H9 (cell line): ENCODE measurements around the gene ARHGAP26. TPM values are rescaled to one million over a fixed set of nuclear protein-coding genes. Genes with fewer than 3 reads are reported as not detected.
"Not testable (repeated sequence)": the region's sequence is repeated elsewhere in the genome, so short reads cannot be mapped to it uniquely, and the experiment has no call there.

Experiments used
- DNase-seq: peaks from one replicate; pipeline ENCODE4 v3.0.0-alpha.2; 2017
- H2AFZ ChIP-seq: one replicate; pipeline ENCODE4 v1.6.1; 2013; ENCODE audit warnings: mild to moderate bottlenecking, low read length, control low read depth, moderate library complexity
- H2AK5ac ChIP-seq: 2 replicates; pipeline ENCODE4 v1.6.1; 2013; ENCODE audit warnings: low read length, control low read depth, mixed read lengths; ENCODE audit not compliant: insufficient read length
- H2BK120ac ChIP-seq: one replicate; pipeline ENCODE4 v1.6.1; 2013; ENCODE audit warnings: low read depth, mild to moderate bottlenecking, low read length, control low read depth, inconsistent platforms; ENCODE audit not compliant: poor library complexity, severe bottlenecking
- H2BK12ac ChIP-seq: 2 replicates; pipeline ENCODE4 v1.6.1; 2013; ENCODE audit warnings: low read length, control low read depth, mixed read lengths, low read depth; ENCODE audit not compliant: insufficient read length
- H2BK15ac ChIP-seq: 2 replicates; pipeline ENCODE4 v1.6.1; 2013; ENCODE audit warnings: low read depth, low read length, control low read depth
- H2BK20ac ChIP-seq: one replicate; pipeline ENCODE4 v1.6.1; 2013; ENCODE audit warnings: low read depth, mild to moderate bottlenecking, low read length, control low read depth, inconsistent platforms; ENCODE audit not compliant: poor library complexity, severe bottlenecking
- H2BK5ac ChIP-seq: 2 replicates; pipeline ENCODE4 v1.6.1; 2013; ENCODE audit warnings: low read length, control low read depth, mixed read lengths; ENCODE audit not compliant: insufficient read length
- H3K14ac ChIP-seq: 2 replicates; pipeline ENCODE4 v1.6.1; 2013; ENCODE audit warnings: low read length, control low read depth; ENCODE audit not compliant: insufficient read depth
- H3K18ac ChIP-seq: 2 replicates; pipeline ENCODE4 v1.6.1; 2013; ENCODE audit warnings: low read depth, mild to moderate bottlenecking, mixed read lengths, low read length, control low read depth; ENCODE audit not compliant: insufficient read length
- H3K23ac ChIP-seq: 2 replicates; pipeline ENCODE4 v1.6.1; 2013; ENCODE audit warnings: low read length, control low read depth, mixed read lengths, low read depth; ENCODE audit not compliant: insufficient read length
- H3K23me2 ChIP-seq: 2 replicates; pipeline ENCODE4 v1.6.1; 2013; ENCODE audit warnings: low read depth, mild to moderate bottlenecking, mixed read lengths, low read length, control low read depth; ENCODE audit not compliant: insufficient read length, poor library complexity, severe bottlenecking
- H3K27ac ChIP-seq: 2 replicates; pipeline ENCODE4 v1.5.1; 2013; ENCODE audit warnings: low read length, control low read depth, mixed read lengths, low read depth; ENCODE audit not compliant: insufficient read length
- H3K27me3 ChIP-seq: 2 replicates; pipeline ENCODE4 v1.6.1; 2013; ENCODE audit warnings: low read length, control low read depth, inconsistent platforms; ENCODE audit not compliant: insufficient read depth
- H3K4ac ChIP-seq: 2 replicates; pipeline ENCODE4 v1.6.1; 2013; ENCODE audit warnings: low read depth, mild to moderate bottlenecking, control low read depth, inconsistent platforms, low read length, moderate library complexity
- H3K4me1 ChIP-seq: 2 replicates; pipeline ENCODE4 v1.6.1; 2013; ENCODE audit warnings: low read length, control low read depth, inconsistent platforms; ENCODE audit not compliant: insufficient read depth
- H3K4me2 ChIP-seq: 2 replicates; pipeline ENCODE4 v1.6.1; 2013; ENCODE audit warnings: low read length, control low read depth, mixed read lengths; ENCODE audit not compliant: insufficient read length, insufficient read depth
- H3K56ac ChIP-seq: 2 replicates; pipeline ENCODE4 v1.6.1; 2013; ENCODE audit warnings: low read depth, mild to moderate bottlenecking, mixed read lengths, low read length, control low read depth; ENCODE audit not compliant: insufficient read length
- H3K79me1 ChIP-seq: 2 replicates; pipeline ENCODE4 v1.6.1; 2013; ENCODE audit warnings: low read depth, mild to moderate bottlenecking, moderate library complexity, low read length, control low read depth, inconsistent platforms; ENCODE audit not compliant: insufficient read depth, poor library complexity, severe bottlenecking
- H3K79me2 ChIP-seq: 2 replicates; pipeline ENCODE4 v1.6.1; 2013; ENCODE audit warnings: low read length, control low read depth, inconsistent platforms; ENCODE audit not compliant: insufficient read depth
- H3K9ac ChIP-seq: 2 replicates; pipeline ENCODE4 v1.6.1; 2013; ENCODE audit warnings: low read length, control low read depth, mixed read lengths; ENCODE audit not compliant: insufficient read length; ENCODE audit errors: extremely low read depth
- H3K9me3 ChIP-seq: one replicate; pipeline ENCODE4 v1.6.1; 2013; ENCODE audit warnings: low read depth, low read length, inconsistent platforms; ENCODE audit not compliant: control insufficient read depth
- H3T11ph ChIP-seq: one replicate; pipeline ENCODE4 v1.6.1; 2013; ENCODE audit warnings: mild to moderate bottlenecking, low read length, control low read depth, inconsistent platforms
- H4K20me1 ChIP-seq: one replicate; pipeline ENCODE4 v1.6.1; 2013; ENCODE audit not compliant: control insufficient read depth, insufficient read length, insufficient read depth
- H4K5ac ChIP-seq: 2 replicates; pipeline ENCODE4 v1.6.1; 2013; ENCODE audit warnings: low read depth, mild to moderate bottlenecking, mixed read lengths, low read length, control low read depth; ENCODE audit not compliant: insufficient read length
- H4K8ac ChIP-seq: replicated peaks from 2 replicates; pipeline ENCODE4 v1.6.1; 2013; ENCODE audit warnings: low read length, control low read depth, mixed read lengths, low read depth; ENCODE audit not compliant: insufficient read length
- H4K91ac ChIP-seq: 2 replicates; pipeline ENCODE4 v1.6.1; 2013; ENCODE audit warnings: low read depth, mild to moderate bottlenecking, moderate library complexity, mixed read lengths, low read length, control low read depth; ENCODE audit not compliant: insufficient read length
- H3K27ac Mint-ChIP-seq, 3 experiments: 2 replicates in 2 of 3; 3 replicates in 1 of 3; pipeline ENCODE4 v1.8.0; 2020 to 2021; ENCODE audit warnings: mixed read lengths in 3 of 3, mild to moderate bottlenecking in 1 of 3, moderate library complexity in 1 of 3
- H3K27me3 Mint-ChIP-seq: 2 replicates; pipeline ENCODE4 v1.8.0; 2021; ENCODE audit warnings: low read depth, mild to moderate bottlenecking, moderate library complexity, mixed read lengths
- H3K36me3 Mint-ChIP-seq, 3 experiments: 2 replicates in 2 of 3; 3 replicates in 1 of 3; pipeline ENCODE4 v1.8.0; 2020 to 2021; ENCODE audit warnings: low read depth in 3 of 3, mixed read lengths in 3 of 3; ENCODE audit not compliant: insufficient read depth in 1 of 3
- H3K4me1 Mint-ChIP-seq, 2 experiments: 2 replicates each; pipeline ENCODE4 v1.8.0; 2020; ENCODE audit warnings: mixed read lengths in 2 of 2
- H3K4me3 Mint-ChIP-seq, 2 experiments: 2 replicates in 1 of 2; 3 replicates in 1 of 2; pipeline ENCODE4 v1.8.0; 2020 to 2021; ENCODE audit warnings: mild to moderate bottlenecking in 2 of 2, mixed read lengths in 2 of 2, moderate library complexity in 1 of 2
- H3K9me3 Mint-ChIP-seq, 2 experiments: 2 replicates in 1 of 2; 3 replicates in 1 of 2; pipeline ENCODE4 v1.8.0; 2020; ENCODE audit warnings: mild to moderate bottlenecking in 2 of 2, mixed read lengths in 2 of 2, moderate library complexity in 1 of 2
- WGBS: extraction: QIAGEN DNeasy Blood & Tissue Kit; methylation state at CpG from one replicate; pipeline ENCODE4 v1.1.7; 2013; ENCODE audit warnings: missing lambda C conversion rate, low lambda C conversion rate, mixed read lengths; ENCODE audit not compliant: insufficient read length; ENCODE audit errors: extremely low coverage; 5-methylcytosine and 5-hydroxymethylcytosine counted together
- total RNA-seq: library from RNA; stranded (reverse); gene quantifications from 2 replicates; pipeline ENCODE4 v1.2.1, GENCODE V29; 2021
- TF ChIP-seq, protein P1 (sequence below): fragments of 200-600 bp; sonication (generic); conservative IDR thresholded peaks from 3 replicates; pipeline ENCODE4 v1.8.0; 2021; ENCODE audit warnings: antibody characterized with exemption, mild to moderate bottlenecking

ARHGAP26 gene
- total RNA-seq, 1 experiment from 2014 or later, result 13.8 TPM

DNA sequence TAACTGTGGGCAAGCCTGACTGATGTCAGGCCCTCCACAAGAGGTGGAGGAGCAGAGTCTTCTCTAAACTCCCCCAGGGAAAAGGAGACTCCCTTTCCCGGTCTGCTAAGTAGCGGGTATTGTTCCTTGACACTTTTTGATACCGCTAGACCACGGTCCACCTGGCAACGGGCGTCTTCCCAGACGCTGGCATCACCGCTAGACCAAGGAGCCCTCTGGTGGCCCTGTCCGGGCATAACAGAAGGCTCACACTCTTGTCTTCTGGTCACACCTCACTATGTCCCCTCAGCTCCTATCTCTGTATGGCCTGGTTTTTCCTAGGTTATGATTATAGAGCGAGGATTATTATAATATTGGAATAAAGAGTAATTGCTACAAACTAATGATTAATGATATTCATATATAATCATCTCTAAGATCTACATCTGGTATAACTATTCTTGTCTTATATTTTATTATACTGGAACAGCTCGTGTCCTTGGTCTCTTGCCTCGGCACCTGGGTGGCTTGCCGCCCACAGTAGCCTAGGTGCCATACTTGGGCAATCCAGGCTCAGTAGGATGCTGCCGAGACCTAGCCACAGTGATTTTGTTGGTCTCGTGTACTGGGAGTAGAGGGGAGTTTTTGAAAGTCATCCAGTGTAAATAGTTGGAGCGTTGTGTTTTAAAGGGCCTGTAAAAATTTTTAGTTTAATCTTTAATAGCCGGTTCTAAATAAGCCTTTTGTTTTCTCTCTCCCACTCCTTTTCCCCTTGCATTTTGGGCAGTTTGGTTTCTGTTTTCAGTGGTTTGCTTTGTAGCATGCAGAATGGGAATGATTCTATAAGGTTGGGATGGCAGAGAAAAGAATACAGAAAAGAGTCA lies 195.3 kb downstream of the ARHGAP26 start:
- H2BK12ac ChIP-seq, H3K4me1 Mint-ChIP-seq, H2BK20ac ChIP-seq, H3K79me1 ChIP-seq, H2BK120ac ChIP-seq, H3K27ac ChIP-seq, H2BK15ac ChIP-seq, H3K23me2 ChIP-seq, H3K79me2 ChIP-seq, H2AK5ac ChIP-seq, H3K4me2 ChIP-seq, H3K27me3 Mint-ChIP-seq, H3K9me3 ChIP-seq, H3K9me3 Mint-ChIP-seq, H3K4me1 ChIP-seq, H2BK5ac ChIP-seq, H3K18ac ChIP-seq, H2AFZ ChIP-seq, H3T11ph ChIP-seq, H3K23ac ChIP-seq, H3K27me3 ChIP-seq, H3K56ac ChIP-seq, H4K5ac ChIP-seq, H4K91ac ChIP-seq, H4K8ac ChIP-seq, H3K9ac ChIP-seq, H3K36me3 Mint-ChIP-seq, H3K4ac ChIP-seq, H3K4me3 Mint-ChIP-seq, H3K14ac ChIP-seq, H4K20me1 ChIP-seq: not testable (repeated sequence)
- WGBS, result no CpG with 5 or more reads among the region's 17 CpGs
- DNase-seq, result peak; percentile 38
- TF ChIP-seq, protein P1, sequence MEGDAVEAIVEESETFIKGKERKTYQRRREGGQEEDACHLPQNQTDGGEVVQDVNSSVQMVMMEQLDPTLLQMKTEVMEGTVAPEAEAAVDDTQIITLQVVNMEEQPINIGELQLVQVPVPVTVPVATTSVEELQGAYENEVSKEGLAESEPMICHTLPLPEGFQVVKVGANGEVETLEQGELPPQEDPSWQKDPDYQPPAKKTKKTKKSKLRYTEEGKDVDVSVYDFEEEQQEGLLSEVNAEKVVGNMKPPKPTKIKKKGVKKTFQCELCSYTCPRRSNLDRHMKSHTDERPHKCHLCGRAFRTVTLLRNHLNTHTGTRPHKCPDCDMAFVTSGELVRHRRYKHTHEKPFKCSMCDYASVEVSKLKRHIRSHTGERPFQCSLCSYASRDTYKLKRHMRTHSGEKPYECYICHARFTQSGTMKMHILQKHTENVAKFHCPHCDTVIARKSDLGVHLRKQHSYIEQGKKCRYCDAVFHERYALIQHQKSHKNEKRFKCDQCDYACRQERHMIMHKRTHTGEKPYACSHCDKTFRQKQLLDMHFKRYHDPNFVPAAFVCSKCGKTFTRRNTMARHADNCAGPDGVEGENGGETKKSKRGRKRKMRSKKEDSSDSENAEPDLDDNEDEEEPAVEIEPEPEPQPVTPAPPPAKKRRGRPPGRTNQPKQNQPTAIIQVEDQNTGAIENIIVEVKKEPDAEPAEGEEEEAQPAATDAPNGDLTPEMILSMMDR, result peak; percentile 73
- peak overlapping the region in 1 of 3 experiments; percentile 89; a peak in 3 of 7 replicates for H3K27ac Mint-ChIP-seq
